D341Med (cell line): Measurements from ENCODE around the gene CENPX.
A peak's percentile ranks its signal among the peaks of the same experiment; 100 is the strongest.
"Not testable (repeated sequence)": the region's sequence is repeated elsewhere in the genome, so short reads cannot be mapped to it uniquely, and the experiment has no call there.

Experiments
- DNase-seq: peaks from one replicate; pipeline ENCODE4 v3.0.0; 2012; ENCODE audit warnings: low spot score

The CENPX gene

GRCh38 chr17:82039695-82040299, 17.1 kb upstream of the CENPX start:
- no peak for DNase-seq

GRCh38 chr17:82038796-82039409, 16.2 kb upstream of the CENPX start:
- not testable (repeated sequence) for DNase-seq

- no peak for DNase-seq
Observed at GRCh38 chr17:82037889-82038195, 15.2 kb upstream of the CENPX start.

GRCh38 chr17:82037092-82037888, 14.6 kb upstream of the CENPX start, which contains the start of gene DCXR:
Gene DCXR, minus strand, starts transcription at chr17:82037697. Its CDS starts 15 bp downstream, at chr17:82037682.
- DNase-seq: peak; percentile 99

- DNase-seq: no peak
Observed at GRCh38 chr17:82036634-82037091, 14.0 kb upstream of the CENPX start.

- DNase-seq: no peak
Observed at GRCh38 chr17:82035956-82036633, 13.4 kb upstream of the CENPX start.

- DNase-seq: no peak
Observed at GRCh38 chr17:82035488-82035887, 12.8 kb upstream of the CENPX start.

GRCh38 chr17:82034371-82035011, 11.8 kb upstream of the CENPX start:
- no peak for DNase-seq

GRCh38 chr17:82033359-82034085, 10.8 kb upstream of the CENPX start:
- DNase-seq: no peak

GRCh38 chr17:82031885-82032627, 9.4 kb upstream of the CENPX start:
- peak; percentile 88 for DNase-seq

- DNase-seq: peak; percentile 95
Observed at GRCh38 chr17:82031303-82031884, 8.7 kb upstream of the CENPX start, which contains the start of gene RAC3. Gene RAC3, plus strand, starts transcription at chr17:82031678. Its CDS starts 84 bp downstream, at chr17:82031762.

GRCh38 chr17:82030470-82031302, 8.0 kb upstream of the CENPX start:
- peak; percentile 96 for DNase-seq

GRCh38 chr17:82029990-82030469, 7.4 kb upstream of the CENPX start:
- DNase-seq: no peak

- DNase-seq: no peak
Observed at GRCh38 chr17:82029391-82029790, 6.7 kb upstream of the CENPX start.

- no peak for DNase-seq
Observed at GRCh38 chr17:82028966-82029365, 6.3 kb upstream of the CENPX start.

- no peak for DNase-seq
Observed at GRCh38 chr17:82028246-82028645, 5.6 kb upstream of the CENPX start.

- DNase-seq: no peak
Observed at GRCh38 chr17:82025401-82026107, 2.9 kb upstream of the CENPX start.

GRCh38 chr17:82024859-82025258, 2.2 kb upstream of the CENPX start:
- DNase-seq: no peak
